Activated CD8-positive, alpha-beta memory T cell treated with anti-CD3 and anti-CD28 coated beads for 36 hours (primary cell): Measurements from ENCODE around the gene SLC7A5. TPM values are rescaled to one million over a fixed set of nuclear protein-coding genes. Genes with fewer than 3 reads are reported as not detected.
"Not testable (repeated sequence)": the region's sequence is repeated elsewhere in the genome, so short reads cannot be mapped to it uniquely, and the experiment has no call there.

ENCODE experiments used
- CTCF ChIA-PET: fragments of 350-600 bp; sonication (Branson Sonifier 250); formaldehyde crosslinking; loops from one replicate; lab custom pipeline; 2021; ENCODE audit warnings: antibody characterized with exemption; lab: Charles Lee
- POLR2A ChIA-PET: fragments of 350-600 bp; sonication (Branson Sonifier 250); formaldehyde crosslinking; loops from one replicate; lab custom pipeline; 2021; ENCODE audit warnings: antibody characterized with exemption; lab: Charles Lee
- total RNA-seq, 2 experiments: library from RNA; stranded (reverse); gene quantifications; one replicate each; pipeline ENCODE4 v1.2.3, GENCODE V29; 2021

The SLC7A5 gene
- total RNA-seq, 2 experiments from 2014 or later, result 437 to 441 TPM

DNA sequence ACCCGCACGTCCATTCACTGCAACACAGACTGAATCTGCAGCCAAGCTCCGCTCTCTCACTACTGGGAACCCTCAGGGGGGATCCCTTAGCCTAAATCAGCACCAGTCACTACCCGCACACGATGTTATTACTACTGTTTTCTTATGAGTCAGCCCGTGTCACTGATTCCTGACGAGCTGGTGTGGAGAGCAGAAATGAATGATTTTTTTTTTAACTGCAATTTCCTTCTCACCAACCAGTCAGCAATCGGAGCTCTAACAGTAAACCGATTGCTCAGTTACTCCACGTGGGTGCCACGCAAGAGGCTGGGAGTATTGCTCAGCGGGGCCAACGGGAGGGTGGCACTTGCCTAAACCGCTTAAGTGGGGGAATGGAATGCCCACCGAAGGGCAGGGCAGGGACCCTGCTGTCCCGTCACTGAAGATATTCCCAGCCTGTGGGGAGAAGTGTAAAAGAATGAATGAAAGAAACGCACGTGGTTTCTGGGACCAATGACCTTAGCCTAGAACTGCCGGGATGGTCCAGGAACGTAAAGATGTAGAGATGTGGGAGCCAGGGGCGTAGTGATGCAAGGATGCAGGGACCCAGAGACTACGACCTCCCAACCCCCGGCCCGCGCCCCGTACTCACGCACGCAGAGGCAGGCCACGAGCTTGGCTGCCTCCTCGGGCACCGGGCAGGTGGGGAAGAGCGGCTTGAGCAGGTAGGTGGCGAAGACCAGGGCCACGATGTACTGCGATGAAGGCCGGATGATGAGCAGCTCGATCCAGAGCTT lies 865 bp downstream of the SLC7A5 start:
- CTCF ChIA-PET, result interaction anchor here (0.7 to 13.1 kb wide), 6 partner anchors 19 to 103 kb away, joined by 3 to 196 read pairs (median 4); partner anchors contain the start of gene KLHDC4
- POLR2A ChIA-PET, result interaction anchor here (0.6 to 7.4 kb wide), 13 partner anchors 12 to 112 kb away, joined by 3 to 133 read pairs (median 6); partner anchors contain the start of gene BANP

DNA sequence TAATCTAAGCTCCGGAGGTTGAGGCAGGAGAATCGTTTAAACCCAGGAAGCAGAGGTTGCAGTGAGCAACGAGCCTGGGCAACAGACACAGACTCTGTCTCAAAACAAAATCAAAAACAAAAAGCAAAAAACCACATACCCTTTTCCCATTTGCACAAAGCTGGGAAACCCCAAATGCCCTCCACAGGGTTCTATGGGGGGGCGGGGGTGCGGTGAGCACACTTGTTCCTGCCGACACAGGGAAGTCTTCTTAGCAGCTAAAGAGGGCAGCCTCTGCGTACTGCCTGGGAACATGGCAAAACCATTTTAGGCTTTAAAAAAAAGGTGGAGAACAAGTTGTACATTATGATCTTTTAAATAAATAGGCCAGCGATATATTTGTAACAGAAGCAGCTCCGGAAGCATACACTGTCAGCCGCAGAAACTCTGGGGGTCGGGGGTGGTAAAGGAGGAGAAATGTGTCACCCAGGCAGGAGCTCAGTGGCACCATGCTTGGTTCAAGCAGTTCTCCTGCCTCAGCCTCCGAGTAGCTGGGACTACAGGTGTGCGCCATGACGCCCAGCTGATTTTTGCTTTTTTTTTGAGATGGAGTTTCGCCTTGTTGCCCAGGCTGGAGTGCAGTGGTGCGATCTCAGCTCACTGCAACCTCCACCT lies 3.3 kb downstream of the SLC7A5 start:
- ChIA-PET CTCF (interaction anchor here (1.0 to 13.1 kb wide), 5 partner anchors 9 to 101 kb away, joined by 3 to 196 read pairs (median 7); partner anchors contain the start of gene KLHDC4), POLR2A (interaction anchor here (0.7 to 7.4 kb wide), 12 partner anchors 8 to 100 kb away, joined by 3 to 133 read pairs (median 4); partner anchors contain the start of gene KLHDC4)

DNA sequence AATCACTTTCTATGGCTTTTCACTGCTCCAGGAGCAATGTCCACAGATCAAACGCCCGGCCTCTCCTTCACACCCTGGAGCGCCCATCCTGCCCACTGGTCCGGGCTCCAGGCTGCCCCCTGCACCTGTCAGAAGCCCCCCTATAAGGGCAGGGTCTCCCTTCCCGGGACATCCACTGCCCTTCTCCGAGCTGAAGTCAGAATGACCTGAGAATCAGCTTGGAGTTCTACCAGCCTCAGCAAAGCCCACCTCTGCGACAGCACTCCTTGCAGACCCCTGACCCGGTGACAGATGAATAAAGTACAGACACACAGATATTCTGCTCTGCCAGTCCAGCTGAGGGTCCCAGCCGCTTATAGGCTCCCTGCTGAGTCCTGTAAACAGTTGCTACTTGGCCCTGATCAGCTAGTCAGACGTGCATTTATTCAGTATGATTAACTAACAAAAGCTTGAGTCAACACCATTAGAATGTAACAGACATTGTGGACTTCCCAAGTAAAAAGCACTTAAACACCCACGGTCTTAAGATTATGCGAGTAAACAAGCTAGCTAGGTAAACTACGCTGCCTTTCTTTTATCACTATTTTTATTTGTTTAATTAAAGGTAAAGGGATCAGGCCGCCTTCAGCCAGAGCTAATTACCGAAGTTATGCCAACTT lies 4.8 kb downstream of the SLC7A5 start:
- ChIA-PET POLR2A (no interaction called here), CTCF (interaction anchor here (0.7 to 13.1 kb wide), 4 partner anchors 15 to 84 kb away, joined by 3 to 196 read pairs (median 8); no protein-coding TSS in a partner anchor)

DNA sequence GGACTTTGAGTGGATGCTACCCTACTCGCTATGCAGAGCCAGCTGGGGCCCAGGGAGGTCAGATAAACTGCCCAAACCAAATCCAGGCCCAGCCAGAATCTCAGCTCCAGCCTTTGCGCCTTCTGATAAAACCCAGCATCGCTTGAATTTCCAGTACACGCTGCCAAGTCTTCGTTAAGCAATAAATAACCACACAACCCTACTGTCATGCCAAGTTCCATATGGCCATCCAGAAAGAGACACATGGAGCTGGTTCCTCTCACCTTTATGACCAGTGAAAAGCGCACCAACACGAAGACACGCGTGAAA lies 6.0 kb downstream of the SLC7A5 start:
- POLR2A ChIA-PET, result not testable (repeated sequence)
- CTCF ChIA-PET, result interaction anchor here (1.9 kb wide), 1 partner anchor 25 kb away, joined by 4 read pairs; no protein-coding TSS in a partner anchor

DNA sequence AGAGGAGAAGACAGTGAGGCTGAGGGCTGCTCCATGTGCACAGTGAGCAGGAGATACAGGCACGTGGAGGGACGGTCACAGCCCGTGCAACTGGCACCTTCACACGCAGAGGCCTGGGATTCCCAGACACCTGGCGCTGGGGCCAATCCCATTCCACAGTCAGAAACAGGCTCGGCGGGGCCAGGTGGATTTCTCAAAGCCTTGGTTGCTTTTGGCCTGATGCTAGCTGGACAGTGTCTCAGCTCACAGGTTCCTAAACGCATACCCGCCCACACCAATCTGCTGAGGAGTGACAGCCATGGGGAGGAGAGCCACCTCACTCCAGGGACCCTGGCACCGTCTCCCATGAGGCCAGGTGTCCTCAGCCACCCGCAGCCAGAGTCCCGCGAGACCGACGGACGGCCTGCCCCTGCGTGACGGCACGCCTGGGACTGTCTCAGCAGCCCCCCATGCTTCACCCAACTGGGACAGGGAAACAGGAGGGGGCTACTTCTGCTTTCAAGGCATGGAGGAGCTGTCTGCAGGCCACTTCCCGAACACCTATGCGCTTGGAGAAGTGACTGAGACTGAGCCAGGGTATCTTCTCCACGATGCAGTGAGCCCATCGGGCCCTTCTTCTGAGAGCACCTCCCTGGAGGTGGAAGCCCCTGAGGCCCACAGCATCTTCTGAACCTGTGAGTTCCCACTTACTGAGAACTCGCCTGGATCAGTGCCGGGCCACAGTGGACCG lies 6.5 kb downstream of the SLC7A5 start:
- CTCF ChIA-PET, result interaction anchor here (1.5 to 1.9 kb wide), 2 partner anchors 25 to 83 kb away, joined by 4 to 5 read pairs; no protein-coding TSS in a partner anchor
- POLR2A ChIA-PET, result not testable (repeated sequence)

DNA sequence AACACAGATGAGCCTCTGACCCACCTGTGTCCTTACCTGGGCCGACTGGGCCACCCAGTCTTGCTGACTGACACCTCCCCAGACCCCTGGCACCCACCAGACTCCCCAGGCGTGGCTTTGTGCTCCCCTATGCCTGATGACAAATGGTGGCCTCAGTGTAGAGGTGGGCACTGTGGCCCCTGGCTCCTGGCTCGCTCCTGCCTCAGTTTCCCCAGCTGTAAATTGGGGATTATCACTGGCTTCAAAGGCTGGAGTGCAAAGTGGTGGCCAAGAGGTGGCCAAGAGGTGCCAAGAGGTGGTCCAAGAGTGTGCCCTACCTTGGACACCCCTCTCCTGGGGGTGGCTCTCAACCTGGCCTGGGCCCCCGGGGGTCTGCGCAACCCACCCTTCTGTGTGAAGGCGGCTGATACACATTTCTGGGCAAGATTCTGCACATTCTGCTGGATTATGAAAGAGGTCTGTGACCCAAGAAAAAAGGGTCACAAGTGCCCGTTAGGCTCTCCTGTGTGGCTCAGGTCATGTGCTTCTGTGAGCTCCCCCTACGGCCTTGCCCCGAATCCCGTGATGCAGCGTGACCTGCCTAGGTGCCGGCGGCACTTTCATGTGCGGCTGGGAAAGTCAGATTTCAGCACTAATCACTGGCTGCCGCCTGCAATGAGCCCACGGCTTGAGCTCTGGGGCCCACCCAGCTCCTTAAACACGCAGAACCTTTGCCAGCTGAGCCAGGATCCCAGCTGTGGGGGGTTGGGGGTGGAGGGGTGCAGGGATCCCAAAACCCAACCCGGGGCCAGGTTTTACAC lies 7.8 kb downstream of the SLC7A5 start:
- POLR2A ChIA-PET, result not testable (repeated sequence)
- CTCF ChIA-PET, result interaction anchor here (1.5 kb wide), 1 partner anchor 82 kb away, joined by 5 read pairs; no protein-coding TSS in a partner anchor

DNA sequence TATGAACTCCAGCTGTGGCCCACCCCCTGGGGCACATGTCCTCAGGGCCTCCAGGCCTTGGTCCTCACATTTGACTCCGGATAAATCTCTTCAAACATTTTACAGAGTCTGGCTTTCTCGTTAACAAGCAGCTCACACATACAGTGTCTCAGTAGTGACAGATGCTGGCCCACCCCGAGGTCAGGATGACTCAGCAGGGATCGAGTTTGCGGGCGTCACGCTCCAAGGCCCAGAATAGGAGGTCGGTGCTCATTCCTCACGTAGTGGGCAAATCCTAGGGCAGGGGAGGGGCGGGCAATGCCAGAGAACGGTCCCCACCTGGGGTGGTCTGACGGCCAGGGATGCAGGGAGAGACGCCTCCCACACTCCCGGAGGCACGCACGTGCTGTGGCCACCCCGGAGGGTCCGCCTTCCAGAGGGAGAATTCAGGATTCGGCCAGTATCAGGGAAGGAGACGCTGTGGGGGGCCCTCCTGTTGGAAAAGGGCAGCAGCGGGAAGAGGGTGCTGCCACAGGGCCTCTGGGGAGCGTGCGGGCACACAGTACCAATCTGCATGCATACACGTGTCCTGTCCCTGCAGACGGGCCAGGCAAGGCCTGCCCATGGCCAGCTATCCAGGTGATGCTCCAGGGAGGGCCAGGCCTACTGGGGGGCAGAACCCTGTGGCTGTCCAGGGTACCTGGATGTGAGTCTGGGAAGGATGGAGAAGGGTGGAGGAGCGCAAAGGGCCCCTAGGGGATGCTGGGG lies 8.6 kb downstream of the SLC7A5 start:
- ChIA-PET CTCF (interaction anchor here (0.6 to 2.1 kb wide), 3 partner anchors 10 to 82 kb away, joined by 4 to 5 read pairs (median 4); no protein-coding TSS in a partner anchor), POLR2A (no interaction called here)

DNA sequence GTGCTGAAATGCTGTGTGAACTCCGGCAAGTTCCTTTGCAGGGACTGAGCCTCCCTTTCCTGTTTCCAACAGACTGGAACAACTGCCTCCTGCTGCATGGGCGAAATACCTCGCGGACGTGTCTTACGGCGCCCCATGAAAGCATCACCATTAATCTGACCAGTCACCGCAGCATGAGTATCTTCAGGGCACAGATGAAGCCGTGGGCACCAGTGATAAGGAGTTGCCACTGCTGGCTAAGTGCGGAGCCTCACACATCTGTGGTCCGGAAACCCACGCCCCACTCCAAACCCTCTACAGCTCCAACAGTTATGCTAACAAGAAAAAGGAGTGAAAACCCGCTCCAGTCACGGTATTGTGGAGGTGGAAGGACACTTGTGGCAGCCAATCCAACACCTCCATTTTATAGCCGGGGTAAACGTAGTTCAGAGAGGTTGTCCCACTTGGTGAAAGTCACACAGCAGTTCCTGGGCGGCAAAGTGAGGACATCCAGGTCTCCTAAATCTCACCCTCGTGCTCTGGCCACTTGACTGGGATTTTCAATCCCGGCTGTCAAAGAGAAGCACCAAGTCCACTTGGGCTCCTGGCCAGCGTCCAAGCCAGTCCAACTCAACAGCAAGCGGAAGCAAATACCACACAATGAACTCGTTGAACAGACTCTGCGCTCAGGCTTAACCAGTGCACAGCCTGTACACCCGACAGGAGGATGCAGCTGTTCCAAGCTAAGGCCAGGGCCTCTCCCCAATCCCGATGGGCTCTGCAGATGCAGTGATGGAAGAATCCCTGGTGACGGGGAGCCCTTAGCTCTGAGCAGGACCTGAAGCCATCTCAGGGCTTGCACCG lies 10.9 kb downstream of the SLC7A5 start:
- CTCF ChIA-PET, result interaction anchor here (1.1 to 1.7 kb wide), 2 partner anchors 13 to 79 kb away, joined by 4 to 5 read pairs; no protein-coding TSS in a partner anchor
- POLR2A ChIA-PET, result not testable (repeated sequence)

DNA sequence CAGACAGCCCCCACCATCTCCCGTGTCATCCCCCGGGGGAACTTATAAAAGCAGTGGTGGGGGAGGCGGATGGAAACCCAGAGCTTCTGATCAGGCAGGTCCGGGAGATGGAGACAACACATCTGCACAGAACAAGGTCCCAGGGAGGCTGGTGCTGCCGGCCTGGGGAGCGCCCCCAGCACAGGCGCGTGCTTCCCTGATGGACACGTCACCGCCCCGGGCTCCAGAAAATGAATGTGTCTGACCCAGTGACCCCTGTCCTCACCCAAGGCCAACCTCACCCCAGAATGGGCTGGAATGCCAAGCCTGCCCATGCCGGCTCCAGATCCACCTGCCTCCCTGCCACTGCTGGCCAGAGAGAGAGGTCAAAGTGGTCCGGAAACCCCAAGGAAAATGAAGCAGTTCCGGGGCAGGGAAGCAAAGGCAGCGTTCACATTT lies 12.5 kb downstream of the SLC7A5 start:
- POLR2A ChIA-PET, result interaction anchor here (0.6 to 2.2 kb wide), 5 partner anchors 9 to 92 kb away, joined by 3 to 14 read pairs (median 6); partner anchors contain the start of gene SLC7A5
- CTCF ChIA-PET, result interaction anchor here (1.1 to 1.7 kb wide), 4 partner anchors 9 to 78 kb away, joined by 3 to 7 read pairs (median 6); no protein-coding TSS in a partner anchor

DNA sequence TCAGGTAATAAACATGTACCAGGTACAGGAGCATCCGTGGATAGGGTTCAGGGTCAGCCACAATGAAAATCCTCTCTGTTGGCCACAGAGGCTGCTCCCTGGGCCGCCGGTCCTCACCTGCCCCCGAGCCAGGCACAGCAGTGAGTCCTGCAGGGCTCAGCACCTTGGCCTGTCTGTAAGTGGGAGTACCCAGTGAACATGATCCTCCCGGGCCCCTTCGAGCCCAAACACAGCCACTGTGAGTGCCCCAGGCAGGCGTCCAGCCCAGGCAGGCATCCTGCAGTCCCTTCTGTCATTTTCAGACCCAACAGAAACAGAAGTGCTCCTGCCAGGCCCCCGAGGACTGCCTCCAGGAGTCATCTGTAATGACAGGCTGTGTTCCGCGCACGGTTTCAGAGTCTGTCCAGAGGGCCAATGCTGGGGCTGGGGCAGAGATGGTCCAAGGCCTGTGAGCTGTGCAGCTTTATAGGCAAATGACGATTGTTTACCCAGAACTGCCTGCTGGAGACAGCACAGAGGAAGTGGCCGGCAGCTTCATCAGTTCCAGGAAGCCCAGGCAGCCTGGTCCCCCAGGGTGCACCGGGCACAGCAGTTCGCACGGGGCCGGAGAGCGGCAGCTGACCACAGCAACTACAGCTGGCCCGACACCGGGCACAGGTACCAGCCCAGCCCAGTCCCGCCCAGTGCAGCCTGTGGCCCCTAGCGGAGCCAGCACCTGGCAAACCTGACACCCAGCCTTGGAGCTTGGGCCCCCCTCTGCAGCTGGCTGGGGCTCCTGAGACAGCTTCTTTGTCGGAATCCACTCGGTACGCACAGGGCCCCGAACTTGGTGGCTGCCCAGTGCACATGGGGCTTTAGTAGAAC lies 13.2 kb downstream of the SLC7A5 start:
- CTCF ChIA-PET, result interaction anchor here (0.9 to 1.7 kb wide), 6 partner anchors 10 to 79 kb away, joined by 3 to 7 read pairs (median 4); no protein-coding TSS in a partner anchor
- POLR2A ChIA-PET, result interaction anchor here (0.6 to 2.2 kb wide), 5 partner anchors 10 to 93 kb away, joined by 3 to 14 read pairs (median 6); partner anchors contain the start of gene SLC7A5

DNA sequence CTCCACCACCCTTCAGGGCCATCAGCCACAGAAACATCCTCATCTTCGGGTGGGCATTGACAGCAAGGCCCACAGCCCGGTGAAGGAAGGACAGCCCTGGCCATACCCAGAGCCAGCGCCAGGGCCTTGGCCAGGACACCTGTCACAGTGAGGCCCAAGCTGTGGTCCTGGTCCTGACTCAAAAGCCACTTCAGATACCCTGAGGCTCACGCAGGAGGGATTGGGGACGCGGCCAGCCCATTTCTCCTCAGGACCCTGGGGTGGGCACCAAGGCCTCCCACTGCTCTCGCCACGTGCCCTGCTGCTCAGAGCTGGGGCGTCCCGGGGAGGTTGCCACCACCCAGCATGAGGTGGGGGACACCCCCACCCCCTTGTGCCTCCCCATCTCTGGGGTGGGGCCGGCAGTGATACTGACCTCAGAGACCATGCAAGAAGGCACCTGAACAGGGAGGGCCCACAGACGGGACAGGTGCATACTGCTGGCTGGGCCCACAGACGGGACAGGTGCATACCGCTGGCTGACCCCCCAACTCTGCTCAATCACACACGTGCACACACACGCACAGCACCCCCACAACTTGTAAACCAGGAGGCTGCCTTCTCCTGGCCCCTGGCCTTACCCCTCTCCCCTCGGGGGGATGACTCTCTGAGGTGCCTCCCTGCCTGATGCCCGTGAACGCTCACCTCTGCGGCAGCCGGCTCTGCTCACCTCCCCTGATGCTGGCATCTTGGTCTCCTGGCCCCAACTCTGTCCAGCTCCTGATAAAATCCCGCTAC lies 14.2 kb downstream of the SLC7A5 start:
- CTCF ChIA-PET, result interaction anchor here (1.2 to 1.5 kb wide), 2 partner anchors 16 to 76 kb away, joined by 5 to 6 read pairs; no protein-coding TSS in a partner anchor

DNA sequence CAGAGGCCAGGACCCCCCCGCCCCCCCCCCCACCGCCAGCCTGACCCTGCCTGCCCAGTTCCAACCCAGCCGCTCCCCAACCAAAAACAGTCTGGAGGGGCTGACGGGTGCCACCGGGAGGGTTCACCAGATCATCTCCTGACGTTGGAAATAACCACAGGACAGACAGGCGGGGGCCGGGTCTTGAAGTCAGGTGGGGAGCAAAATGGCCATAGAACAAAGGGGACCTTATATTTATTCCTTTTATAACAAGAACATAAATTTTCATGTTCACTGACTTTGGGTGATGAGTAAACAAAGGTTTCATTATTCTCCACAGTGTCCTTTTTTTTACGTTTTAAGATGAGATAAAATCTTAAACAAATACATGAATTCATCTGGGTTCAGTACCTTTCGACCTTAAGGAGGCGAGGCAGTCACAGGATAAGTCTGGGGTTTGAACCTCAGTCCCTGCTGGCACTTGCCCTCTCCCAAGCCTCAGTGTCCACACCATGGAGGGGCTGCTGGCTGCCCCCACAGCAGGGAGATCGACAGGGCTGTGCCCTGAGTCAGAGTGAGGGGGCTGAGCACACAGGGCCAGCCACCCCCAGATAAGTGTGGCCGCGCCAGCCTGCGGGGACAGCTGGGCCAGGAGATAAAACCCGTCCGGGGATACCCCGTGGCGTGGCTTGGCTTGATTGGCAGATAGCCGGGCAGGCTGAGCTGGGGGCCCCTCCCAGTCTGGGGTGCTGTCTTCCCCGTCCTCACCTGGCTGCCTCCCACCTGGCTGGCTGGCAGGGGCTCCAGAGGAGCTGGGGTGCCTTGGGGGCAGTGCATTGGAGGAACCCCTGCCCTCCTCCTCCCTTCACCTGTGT lies 15.0 kb downstream of the SLC7A5 start:
- CTCF ChIA-PET, result interaction anchor here (0.6 to 1.5 kb wide), 4 partner anchors 17 to 75 kb away, joined by 3 to 7 read pairs (median 6); no protein-coding TSS in a partner anchor
- POLR2A ChIA-PET, result interaction anchor here (0.5 to 1.5 kb wide), 4 partner anchors 14 to 88 kb away, joined by 3 to 4 read pairs (median 4); no protein-coding TSS in a partner anchor

More for the DNA sequence above, 14.2 kb downstream of the SLC7A5 start:
- POLR2A ChIA-PET, result interaction anchor here (0.5 to 1.5 kb wide), 2 partner anchors 13 to 89 kb away, joined by 3 to 4 read pairs; no protein-coding TSS in a partner anchor
